ENCODE data around the gene ATOH8.

ATOH8 gene

DNA sequence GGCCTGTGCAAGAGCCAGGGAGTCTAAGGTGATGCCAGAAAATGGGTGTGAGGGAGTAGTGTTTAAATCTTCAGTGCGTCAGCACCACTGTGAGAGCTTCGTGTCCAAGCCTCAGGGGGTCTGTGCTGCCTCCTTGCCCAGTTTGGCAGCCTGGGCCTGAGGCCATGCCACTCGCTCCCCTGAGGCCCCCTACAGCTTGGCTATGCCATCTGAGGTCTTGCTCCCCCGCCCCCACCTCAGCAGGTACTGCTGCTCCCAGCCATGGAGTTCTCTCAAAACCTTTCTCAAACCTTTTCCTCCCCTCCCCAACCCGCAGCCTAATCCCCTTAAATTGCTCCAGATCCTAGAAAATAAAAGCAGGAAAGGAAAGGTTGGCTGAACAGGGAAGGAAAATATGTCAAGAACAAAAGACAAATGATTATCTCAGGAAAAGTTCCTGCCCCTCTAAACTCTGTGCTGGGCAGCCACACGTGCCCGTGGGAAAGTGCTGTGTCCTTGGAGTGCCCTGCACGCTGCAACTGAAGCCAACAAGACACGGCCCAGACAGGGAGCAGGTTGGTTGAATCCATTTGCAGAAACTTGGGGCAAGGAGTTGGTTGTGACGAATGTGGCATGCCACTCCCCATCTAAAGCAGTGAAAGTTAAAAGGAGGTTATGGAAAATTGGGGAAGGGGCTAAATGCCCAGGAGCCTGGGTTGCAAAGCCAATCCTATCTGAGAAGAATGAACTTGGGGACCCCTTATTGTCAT lies 61.2 kb downstream of the ATOH8 start:
- Histone ChIP-seq H3K27ac (ENCODE audit: low read length) (no peak overlapping the region), H3K9ac (ENCODE audit: low read depth, low read length) (no peak overlapping the region), H3K4me3 (ENCODE audit: low read depth in 1 of 2, low read length in 2 of 2) (no peak overlapping the region), H3K4me1 (ENCODE audit: insufficient read depth, low read length) (no peaks in the 10 kb centered on the region), H3K36me3 (ENCODE audit: insufficient read depth, low read length) (no peaks in the 10 kb centered on the region), H3K9me3 (ENCODE audit: insufficient read depth, low read length, severe bottlenecking) (no peaks in the 10 kb centered on the region), H3K4me2 (ENCODE audit: insufficient read depth, low read length) (no peak overlapping the region), H2AFZ (ENCODE audit: low read depth, low read length) (no peak overlapping the region; the same call in 1 of the 2 replicates), H3K79me2 (ENCODE audit: insufficient read depth, low read length) (no peaks in the 10 kb centered on the region), H4K20me1 (ENCODE audit: insufficient read depth, low read length) (no peaks in the 10 kb centered on the region), H3K27me3 (ENCODE audit: insufficient read depth, low read length, poor library complexity) (peaks cover 7% of the 10 kb centered on the region)
- no peak for DNase-seq
- ATAC-seq (ENCODE audit: insufficient read depth, low read depth): no peak
- TF ChIP-seq, protein P1, sequence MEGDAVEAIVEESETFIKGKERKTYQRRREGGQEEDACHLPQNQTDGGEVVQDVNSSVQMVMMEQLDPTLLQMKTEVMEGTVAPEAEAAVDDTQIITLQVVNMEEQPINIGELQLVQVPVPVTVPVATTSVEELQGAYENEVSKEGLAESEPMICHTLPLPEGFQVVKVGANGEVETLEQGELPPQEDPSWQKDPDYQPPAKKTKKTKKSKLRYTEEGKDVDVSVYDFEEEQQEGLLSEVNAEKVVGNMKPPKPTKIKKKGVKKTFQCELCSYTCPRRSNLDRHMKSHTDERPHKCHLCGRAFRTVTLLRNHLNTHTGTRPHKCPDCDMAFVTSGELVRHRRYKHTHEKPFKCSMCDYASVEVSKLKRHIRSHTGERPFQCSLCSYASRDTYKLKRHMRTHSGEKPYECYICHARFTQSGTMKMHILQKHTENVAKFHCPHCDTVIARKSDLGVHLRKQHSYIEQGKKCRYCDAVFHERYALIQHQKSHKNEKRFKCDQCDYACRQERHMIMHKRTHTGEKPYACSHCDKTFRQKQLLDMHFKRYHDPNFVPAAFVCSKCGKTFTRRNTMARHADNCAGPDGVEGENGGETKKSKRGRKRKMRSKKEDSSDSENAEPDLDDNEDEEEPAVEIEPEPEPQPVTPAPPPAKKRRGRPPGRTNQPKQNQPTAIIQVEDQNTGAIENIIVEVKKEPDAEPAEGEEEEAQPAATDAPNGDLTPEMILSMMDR (IDR thresholded peaks at IDR 0.05; ENCODE audit: borderline replicate concordance, extremely low read depth, low read length, poor library complexity, severe bottlenecking): no peak
- no peak for TF ChIP-seq EZH2 (IDR thresholded peaks at IDR 0.05; ENCODE audit: borderline replicate concordance, low read depth, low read length, severe bottlenecking)

DNA sequence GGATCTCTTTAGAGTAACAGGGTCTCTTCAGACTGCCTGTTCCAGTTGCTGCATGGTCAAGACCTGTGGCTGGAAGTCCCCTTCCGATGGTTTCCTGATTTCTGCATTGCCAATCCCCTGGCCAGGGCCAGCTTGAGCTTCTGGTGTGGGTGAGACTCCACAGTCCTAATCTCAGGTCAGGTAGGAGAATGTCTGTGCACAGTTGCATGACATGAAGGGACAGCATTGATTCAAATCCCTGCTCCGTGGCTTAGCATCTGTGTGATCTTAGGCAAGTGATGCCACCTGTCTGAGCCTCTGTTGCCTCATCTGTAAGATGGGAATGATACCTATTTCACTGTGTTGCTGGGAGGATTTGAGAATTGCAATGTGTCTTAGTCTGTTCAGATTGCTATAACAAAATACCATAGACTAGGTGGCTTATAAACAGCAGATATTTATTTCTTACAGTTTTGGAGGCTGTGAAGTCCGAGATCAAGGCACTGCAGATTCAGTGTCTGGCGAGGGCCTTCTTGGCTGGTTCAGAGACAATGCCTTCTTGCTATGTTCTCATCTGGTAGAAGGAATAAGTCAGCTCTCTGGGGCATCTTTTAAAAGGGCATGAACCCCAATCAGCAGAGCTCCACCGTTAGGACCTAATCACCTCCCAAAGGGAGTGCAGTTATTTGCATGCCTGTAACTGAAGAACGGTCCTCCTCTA lies 66.2 kb downstream of the ATOH8 start:
- no peak overlapping the region for H3K4me2 ChIP-seq (ENCODE audit: insufficient read depth, low read length)
- H2AFZ ChIP-seq (ENCODE audit: low read depth, low read length): no peak overlapping the region
- H3K4me3 ChIP-seq (ENCODE audit: low read depth in 1 of 2, low read length in 2 of 2): no peak overlapping the region
- H3K27me3 ChIP-seq (ENCODE audit: insufficient read depth, low read length, poor library complexity): peaks cover 21% of the 10 kb centered on the region
- H3K9me3 ChIP-seq (ENCODE audit: insufficient read depth, low read length, severe bottlenecking): no peaks in the 10 kb centered on the region
- no peak for TF ChIP-seq EZH2 (IDR thresholded peaks at IDR 0.05; ENCODE audit: borderline replicate concordance, low read depth, low read length, severe bottlenecking)
- H3K79me2 ChIP-seq (ENCODE audit: insufficient read depth, low read length): no peaks in the 10 kb centered on the region
- DNase-seq (no peak), ATAC-seq (ENCODE audit: insufficient read depth, low read depth) (no peak)
- no peaks in the 10 kb centered on the region for H3K4me1 ChIP-seq (ENCODE audit: insufficient read depth, low read length)
- H3K36me3 ChIP-seq (ENCODE audit: insufficient read depth, low read length): no peaks in the 10 kb centered on the region
- H3K9ac ChIP-seq (ENCODE audit: low read depth, low read length): no peak overlapping the region
- no peaks in the 10 kb centered on the region for H4K20me1 ChIP-seq (ENCODE audit: insufficient read depth, low read length)
- no peak overlapping the region for H3K27ac ChIP-seq (ENCODE audit: low read length)

DNA sequence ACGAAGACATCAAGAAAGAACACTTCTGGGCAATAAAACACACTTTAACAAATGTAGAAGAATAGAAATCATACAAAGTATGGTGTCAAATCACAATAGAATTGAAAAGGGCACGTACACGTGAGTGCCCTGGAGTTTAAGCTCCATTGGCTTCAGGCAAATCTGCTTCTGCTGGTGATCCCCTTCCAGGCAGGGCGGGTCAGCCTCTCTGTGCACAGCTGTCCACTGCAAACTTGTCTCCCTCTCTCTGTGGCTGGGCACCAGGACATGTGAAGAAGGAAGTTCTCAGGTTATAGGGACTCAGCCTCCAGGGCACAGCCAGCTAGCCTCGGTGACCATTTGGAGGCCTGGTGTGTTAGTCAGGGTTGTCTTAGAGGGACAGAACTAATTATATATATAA lies 69.0 kb downstream of the ATOH8 start:
- Histone ChIP-seq H3K9ac (ENCODE audit: low read depth, low read length) (no peak overlapping the region), H3K36me3 (ENCODE audit: insufficient read depth, low read length) (no peaks in the 10 kb centered on the region), H3K79me2 (ENCODE audit: insufficient read depth, low read length) (no peaks in the 10 kb centered on the region), H3K4me3 (ENCODE audit: low read depth in 1 of 2, low read length in 2 of 2) (no peak overlapping the region), H3K4me1 (ENCODE audit: insufficient read depth, low read length) (peaks cover 8% of the 10 kb centered on the region), H3K4me2 (ENCODE audit: insufficient read depth, low read length) (no peak overlapping the region), H3K9me3 (ENCODE audit: insufficient read depth, low read length, severe bottlenecking) (no peaks in the 10 kb centered on the region), H4K20me1 (ENCODE audit: insufficient read depth, low read length) (no peaks in the 10 kb centered on the region), H2AFZ (ENCODE audit: low read depth, low read length) (no peak overlapping the region), H3K27ac (ENCODE audit: low read length) (no peak overlapping the region), H3K27me3 (ENCODE audit: insufficient read depth, low read length, poor library complexity) (peaks cover 21% of the 10 kb centered on the region)
- DNase-seq: no peak
- TF ChIP-seq, protein P1 (IDR thresholded peaks at IDR 0.05; ENCODE audit: borderline replicate concordance, extremely low read depth, low read length, poor library complexity, severe bottlenecking): no peak
- TF ChIP-seq EZH2 (IDR thresholded peaks at IDR 0.05; ENCODE audit: borderline replicate concordance, low read depth, low read length, severe bottlenecking): no peak
- ATAC-seq (ENCODE audit: insufficient read depth, low read depth): no peak

DNA sequence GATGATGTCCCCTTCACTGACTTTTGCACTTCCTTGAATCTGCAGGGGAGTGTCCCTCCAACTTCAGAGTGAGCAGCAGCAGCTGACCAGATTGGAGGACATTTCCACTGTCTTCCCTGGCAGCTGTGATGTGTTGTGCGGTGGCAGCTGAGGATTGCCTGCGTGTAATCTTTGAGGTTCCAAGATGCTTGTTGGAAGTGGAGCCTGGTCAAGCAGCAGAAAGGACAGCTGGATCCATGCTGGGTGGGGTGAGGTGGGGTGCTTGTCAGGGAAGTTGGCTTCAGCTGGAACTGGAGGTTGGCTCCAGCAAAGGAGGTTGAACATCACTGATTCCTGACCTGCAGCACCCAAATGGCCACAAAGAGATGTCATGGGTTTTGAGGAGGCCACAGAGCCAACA lies 70.2 kb downstream of the ATOH8 start:
- no peak for TF ChIP-seq EZH2 (IDR thresholded peaks at IDR 0.05; ENCODE audit: borderline replicate concordance, low read depth, low read length, severe bottlenecking)
- TF ChIP-seq, protein P1 (IDR thresholded peaks at IDR 0.05; ENCODE audit: borderline replicate concordance, extremely low read depth, low read length, poor library complexity, severe bottlenecking): no peak
- Histone ChIP-seq H3K27me3 (ENCODE audit: insufficient read depth, low read length, poor library complexity) (peaks cover 18% of the 10 kb centered on the region), H3K27ac (ENCODE audit: low read length) (no peak overlapping the region), H3K4me2 (ENCODE audit: insufficient read depth, low read length) (no peak overlapping the region), H3K4me1 (ENCODE audit: insufficient read depth, low read length) (peaks cover 15% of the 10 kb centered on the region), H3K79me2 (ENCODE audit: insufficient read depth, low read length) (no peaks in the 10 kb centered on the region), H3K9ac (ENCODE audit: low read depth, low read length) (no peak overlapping the region), H4K20me1 (ENCODE audit: insufficient read depth, low read length) (no peaks in the 10 kb centered on the region), H3K36me3 (ENCODE audit: insufficient read depth, low read length) (no peaks in the 10 kb centered on the region), H3K9me3 (ENCODE audit: insufficient read depth, low read length, severe bottlenecking) (no peaks in the 10 kb centered on the region), H2AFZ (ENCODE audit: low read depth, low read length) (no peak overlapping the region), H3K4me3 (ENCODE audit: low read depth in 1 of 2, low read length in 2 of 2) (no peak overlapping the region)
- DNase-seq (no peak), ATAC-seq (ENCODE audit: insufficient read depth, low read depth) (no peak)

Data from DND-41 (cell line).